ENCODE results near the gene TSHZ1.
"Not testable (repeated sequence)": the region's sequence is repeated elsewhere in the genome, so short reads cannot be mapped to it uniquely, and the experiment has no call there.

TSHZ1 gene

GRCh38 chr18:75307530-75307929, 96.9 kb downstream of the TSHZ1 start:
- no peak for DNase-seq (ENCODE audit: low spot score)

- DNase-seq (ENCODE audit: low spot score): no peak
Observed at GRCh38 chr18:75309564-75309963, 99.0 kb downstream of the TSHZ1 start.

GRCh38 chr18:75314117-75314516, 103.5 kb downstream of the TSHZ1 start:
- no peak for DNase-seq (ENCODE audit: low spot score)

GRCh38 chr18:75314606-75315005, 104.0 kb downstream of the TSHZ1 start:
- DNase-seq (ENCODE audit: low spot score): no peak

- no peak for DNase-seq (ENCODE audit: low spot score)
Observed at GRCh38 chr18:75316223-75316622, 105.6 kb downstream of the TSHZ1 start.

- no peak for DNase-seq (ENCODE audit: low spot score)
Observed at GRCh38 chr18:75316826-75317225, 106.2 kb downstream of the TSHZ1 start.

- no peak for DNase-seq (ENCODE audit: low spot score)
Observed at GRCh38 chr18:75317300-75317699, 106.7 kb downstream of the TSHZ1 start.

- DNase-seq (ENCODE audit: low spot score): no peak
Observed at GRCh38 chr18:75317703-75318102, 107.1 kb downstream of the TSHZ1 start.

GRCh38 chr18:75319905-75320304, 109.3 kb downstream of the TSHZ1 start:
- no peak for DNase-seq (ENCODE audit: low spot score)

- DNase-seq (ENCODE audit: low spot score): no peak
Observed at GRCh38 chr18:75320506-75320905, 109.9 kb downstream of the TSHZ1 start.

GRCh38 chr18:75321431-75321830, 110.8 kb downstream of the TSHZ1 start:
- no peak for DNase-seq (ENCODE audit: low spot score)

- no peak for DNase-seq (ENCODE audit: low spot score)
Observed at GRCh38 chr18:75322206-75322605, 111.6 kb downstream of the TSHZ1 start.

GRCh38 chr18:75323821-75324585, 113.4 kb downstream of the TSHZ1 start:
- no peak for DNase-seq (ENCODE audit: low spot score)

- no peak for DNase-seq (ENCODE audit: low spot score)
Observed at GRCh38 chr18:75324686-75325257, 114.2 kb downstream of the TSHZ1 start.

GRCh38 chr18:75329753-75330152, 119.2 kb downstream of the TSHZ1 start:
- not testable (repeated sequence) for DNase-seq (ENCODE audit: low spot score)

- DNase-seq (ENCODE audit: low spot score): no peak
Observed at GRCh38 chr18:75330308-75330707, 119.7 kb downstream of the TSHZ1 start.

- no peak for DNase-seq (ENCODE audit: low spot score)
Observed at GRCh38 chr18:75334869-75335268, 124.3 kb downstream of the TSHZ1 start.

GRCh38 chr18:75335511-75335910, 124.9 kb downstream of the TSHZ1 start:
- DNase-seq (ENCODE audit: low spot score): no peak

GRCh38 chr18:75336767-75337166, 126.2 kb downstream of the TSHZ1 start:
- no peak for DNase-seq (ENCODE audit: low spot score)

GRCh38 chr18:75337348-75337747, 126.8 kb downstream of the TSHZ1 start:
- no peak for DNase-seq (ENCODE audit: low spot score)

GRCh38 chr18:75338631-75339030, 128.0 kb downstream of the TSHZ1 start:
- DNase-seq (ENCODE audit: low spot score): no peak
